Stimulated activated naive CD8-positive, alpha-beta T cell treated with anti-CD3 and anti-CD28 coated beads, Interleukin-15, Interleukin-2, amounts not matched to agents 100 ng/mL and 50 ng/mL, for 24 hours (primary cell): Measurements from ENCODE around the gene ARPC3.
A peak's percentile ranks its signal among the peaks of the same experiment; 100 is the strongest.
"Not testable (repeated sequence)": the region's sequence is repeated elsewhere in the genome, so short reads cannot be mapped to it uniquely, and the experiment has no call there.

ENCODE experiments used
- H3K27ac Mint-ChIP-seq: one replicate; pipeline ENCODE4 v1.8.0; 2021; ENCODE audit warnings: mild to moderate bottlenecking, mixed read lengths
- H3K27me3 Mint-ChIP-seq: one replicate; pipeline ENCODE4 v1.8.0; 2021; ENCODE audit warnings: mixed read lengths
- H3K36me3 Mint-ChIP-seq: one replicate; pipeline ENCODE4 v1.8.0; 2021; ENCODE audit warnings: low read depth, mixed read lengths
- H3K4me1 Mint-ChIP-seq: one replicate; pipeline ENCODE4 v1.8.0; 2021; ENCODE audit warnings: low read depth, mixed read lengths
- H3K4me3 Mint-ChIP-seq: one replicate; pipeline ENCODE4 v1.8.0; 2021; ENCODE audit warnings: mild to moderate bottlenecking, mixed read lengths
- H3K9me3 Mint-ChIP-seq: one replicate; pipeline ENCODE4 v1.8.0; 2021; ENCODE audit warnings: mixed read lengths

Gene ARPC3

GRCh38 chr12:110431957-110432587 is 18.1 kb downstream of the ARPC3 start:
- Mint-ChIP-seq H3K27me3 (no peaks in the 10 kb centered on the region), H3K4me3 (no peak overlapping the region), H3K9me3 (no peaks in the 10 kb centered on the region), H3K36me3 (peaks cover 28% of the 10 kb centered on the region), H3K4me1 (peaks cover 10% of the 10 kb centered on the region), H3K27ac (no peak overlapping the region)

- not testable (repeated sequence) for H3K4me3 Mint-ChIP-seq, H3K27me3 Mint-ChIP-seq, H3K36me3 Mint-ChIP-seq, H3K9me3 Mint-ChIP-seq, H3K4me1 Mint-ChIP-seq, H3K27ac Mint-ChIP-seq
Measured at GRCh38 chr12:110429676-110430075, 20.5 kb downstream of the ARPC3 start.

DNA sequence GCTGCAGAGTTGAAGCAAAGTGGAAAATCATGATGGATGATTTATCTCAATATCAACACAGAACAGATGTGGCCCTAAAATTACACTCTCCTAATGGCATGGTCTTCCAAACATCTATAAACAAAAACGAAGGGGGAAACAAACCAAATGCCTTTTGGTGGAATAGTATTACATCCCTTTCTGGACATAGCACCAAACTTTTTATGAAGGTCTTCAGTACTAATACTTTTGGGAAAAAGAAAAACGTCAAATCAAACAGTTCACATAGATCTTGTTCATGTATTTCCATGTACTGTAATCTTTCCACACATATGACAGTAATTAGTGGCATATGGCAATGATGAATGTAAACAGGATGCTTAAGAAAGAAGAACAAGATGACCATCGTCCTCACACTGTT is 23.7 kb downstream of the ARPC3 start:
- Mint-ChIP-seq H3K4me1 (peaks cover 3% of the 10 kb centered on the region), H3K27me3 (no peaks in the 10 kb centered on the region), H3K36me3 (no peaks in the 10 kb centered on the region), H3K27ac (no peak overlapping the region), H3K4me3 (no peak overlapping the region), H3K9me3 (no peaks in the 10 kb centered on the region)

DNA sequence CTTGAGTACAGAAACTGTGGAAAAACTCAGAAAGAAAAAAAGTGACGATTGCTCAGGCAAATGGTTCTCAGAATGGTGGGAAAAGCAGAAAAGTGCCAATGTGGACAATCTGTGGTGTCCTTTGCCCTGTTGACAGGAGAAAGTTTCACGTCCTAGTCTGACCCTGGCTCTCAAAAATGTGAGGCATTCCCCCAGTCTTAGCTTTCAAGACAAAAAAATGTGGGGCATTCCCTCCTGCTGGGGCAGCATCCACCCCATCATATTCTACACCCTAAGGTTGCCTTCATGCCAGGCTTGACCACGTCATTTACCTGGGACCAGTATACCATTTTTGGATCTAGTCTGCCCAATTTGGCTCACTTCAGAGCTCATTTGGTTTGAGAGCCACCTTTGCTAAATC is 25.9 kb downstream of the ARPC3 start:
- H3K36me3 Mint-ChIP-seq, result no peaks in the 10 kb centered on the region
- H3K9me3 Mint-ChIP-seq, result no peaks in the 10 kb centered on the region
- no peaks in the 10 kb centered on the region for H3K4me1 Mint-ChIP-seq
- H3K27ac Mint-ChIP-seq, result no peak overlapping the region
- H3K27me3 Mint-ChIP-seq, result no peaks in the 10 kb centered on the region
- no peak overlapping the region for H3K4me3 Mint-ChIP-seq

GRCh38 chr12:110421701-110422100 is 28.4 kb downstream of the ARPC3 start:
- Mint-ChIP-seq H3K4me1 (no peaks in the 10 kb centered on the region), H3K4me3 (no peak overlapping the region)

GRCh38 chr12:110421159-110421661 is 28.9 kb downstream of the ARPC3 start:
- H3K27ac Mint-ChIP-seq, result no peak overlapping the region
- no peaks in the 10 kb centered on the region for H3K27me3 Mint-ChIP-seq
- H3K4me1 Mint-ChIP-seq, result no peaks in the 10 kb centered on the region
- H3K9me3 Mint-ChIP-seq, result no peaks in the 10 kb centered on the region
- H3K4me3 Mint-ChIP-seq, result no peak overlapping the region
- no peaks in the 10 kb centered on the region for H3K36me3 Mint-ChIP-seq

More at GRCh38 chr12:110421701-110422100, 28.4 kb downstream of the ARPC3 start:
- no peaks in the 10 kb centered on the region for H3K36me3 Mint-ChIP-seq
- H3K27me3 Mint-ChIP-seq, result no peaks in the 10 kb centered on the region
- no peaks in the 10 kb centered on the region for H3K9me3 Mint-ChIP-seq
- no peak overlapping the region for H3K27ac Mint-ChIP-seq

- H3K27me3 Mint-ChIP-seq, H3K27ac Mint-ChIP-seq, H3K36me3 Mint-ChIP-seq, H3K4me3 Mint-ChIP-seq, H3K4me1 Mint-ChIP-seq, H3K9me3 Mint-ChIP-seq: not testable (repeated sequence)
Measured at GRCh38 chr12:110420644-110421043, 29.5 kb downstream of the ARPC3 start.

DNA sequence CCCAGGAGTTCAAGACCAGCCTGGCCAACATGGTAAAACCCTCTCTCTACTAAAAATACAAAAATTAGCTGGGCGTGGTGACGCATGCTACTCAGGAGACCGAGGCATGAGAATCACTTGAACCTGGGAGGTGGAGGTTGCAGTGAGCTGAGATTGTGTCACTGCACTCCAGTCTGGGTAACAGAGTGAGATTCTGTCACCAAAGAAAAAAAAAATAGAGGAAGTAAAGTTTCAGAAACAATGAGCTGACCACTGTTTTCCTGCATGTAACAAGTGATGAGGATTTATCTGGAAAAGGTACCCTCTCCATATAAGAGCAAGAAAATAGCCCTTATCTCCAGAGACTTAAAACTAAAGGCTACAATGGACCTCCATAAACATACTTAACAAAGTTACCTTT is 33.0 kb downstream of the ARPC3 start:
- H3K27me3 Mint-ChIP-seq, H3K9me3 Mint-ChIP-seq, H3K4me1 Mint-ChIP-seq, H3K36me3 Mint-ChIP-seq, H3K27ac Mint-ChIP-seq, H3K4me3 Mint-ChIP-seq: not testable (repeated sequence)

DNA sequence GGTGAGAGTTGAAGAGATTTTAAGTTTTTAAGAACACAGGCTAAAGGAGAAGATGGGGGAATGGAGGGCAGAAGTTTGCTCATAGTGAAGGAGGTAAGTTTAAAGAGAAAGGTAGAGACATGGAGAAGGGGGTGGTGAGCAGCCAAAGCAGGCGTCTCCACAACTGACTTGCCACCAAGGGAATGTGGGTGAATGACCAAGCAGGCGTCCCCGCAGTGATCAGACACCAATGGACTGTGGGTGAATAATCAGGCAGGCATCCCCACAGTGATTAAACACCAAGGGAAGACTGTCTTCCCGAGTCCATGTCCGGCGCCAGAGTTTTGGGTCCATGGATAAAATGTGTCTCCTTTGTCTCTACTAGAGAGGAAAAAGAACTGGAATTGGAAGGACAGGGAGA is 40.1 kb downstream of the ARPC3 start:
- H3K4me1 Mint-ChIP-seq, H3K27me3 Mint-ChIP-seq, H3K36me3 Mint-ChIP-seq, H3K9me3 Mint-ChIP-seq, H3K27ac Mint-ChIP-seq, H3K4me3 Mint-ChIP-seq: not testable (repeated sequence)

GRCh38 chr12:110405126-110405662 is 44.9 kb downstream of the ARPC3 start:
- not testable (repeated sequence) for H3K27me3 Mint-ChIP-seq, H3K27ac Mint-ChIP-seq, H3K9me3 Mint-ChIP-seq, H3K4me3 Mint-ChIP-seq
- Mint-ChIP-seq H3K36me3 (peaks cover 14% of the 10 kb centered on the region), H3K4me1 (peaks cover 32% of the 10 kb centered on the region)

- Mint-ChIP-seq H3K27ac (peak overlapping the region; percentile 100), H3K36me3 (peaks cover 24% of the 10 kb centered on the region), H3K27me3 (no peaks in the 10 kb centered on the region), H3K9me3 (no peaks in the 10 kb centered on the region), H3K4me3 (peak overlapping the region; percentile 99), H3K4me1 (peaks cover 37% of the 10 kb centered on the region)
Measured at GRCh38 chr12:110403976-110404682, 46.0 kb downstream of the ARPC3 start.

DNA sequence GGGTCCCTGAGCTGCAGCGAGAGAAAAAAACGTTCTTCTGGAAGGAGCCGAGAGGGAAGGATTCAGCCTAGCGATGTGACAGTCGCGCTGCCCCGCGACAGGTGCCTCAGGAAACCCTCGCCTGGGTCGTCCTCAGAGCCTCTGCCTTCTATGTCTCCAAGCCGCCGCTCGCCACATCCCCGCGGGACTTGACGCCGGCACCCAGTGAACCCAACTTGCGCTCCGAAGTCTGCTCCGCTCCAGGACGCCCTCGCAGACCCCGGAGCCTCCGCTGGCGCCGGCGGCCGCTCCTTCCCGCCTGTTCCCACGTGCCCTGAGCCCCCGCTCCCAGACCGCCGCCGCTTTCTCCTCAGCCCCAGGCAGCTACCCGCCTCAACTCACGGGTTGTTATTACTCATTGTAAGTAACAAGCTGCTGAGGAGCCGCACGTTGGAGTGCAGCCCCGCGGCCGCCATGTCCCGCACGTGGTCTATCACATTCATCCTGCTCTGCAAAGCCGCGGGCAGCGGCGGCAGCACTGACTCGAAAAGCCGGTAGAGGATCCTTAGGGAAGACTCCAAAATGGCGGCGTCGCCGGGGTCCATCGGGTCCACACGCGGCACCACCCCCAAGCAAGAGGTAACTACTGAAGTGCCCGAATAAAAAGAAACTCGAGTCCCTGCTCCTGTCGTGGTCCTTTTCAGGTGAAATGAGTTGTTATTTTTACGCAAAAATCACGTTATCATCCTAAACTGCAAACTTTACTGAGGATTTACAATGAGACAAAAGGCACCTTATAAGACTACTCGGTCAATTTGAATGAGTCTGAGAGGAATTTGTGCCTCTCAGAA is 46.8 kb downstream of the ARPC3 start, which contains the start of gene ANAPC7:
Gene ANAPC7 (minus strand): TSS at position 563 of the 830 bp plus-strand sequence. CDS start 81 bp downstream, at position 482.
- H3K27ac Mint-ChIP-seq, result peak within 1 kb of the TSS; percentile 100
- peak within 1 kb of the TSS; percentile 99 for H3K4me3 Mint-ChIP-seq
- no peaks in the 10 kb centered on the region for H3K9me3 Mint-ChIP-seq
- peaks cover 37% of the 10 kb centered on the region for H3K4me1 Mint-ChIP-seq
- no peaks in the 10 kb centered on the region for H3K27me3 Mint-ChIP-seq
- peaks cover 25% of the 10 kb centered on the region for H3K36me3 Mint-ChIP-seq
